ENCODE data around the gene SLIT3.

The SLIT3 gene

DNA sequence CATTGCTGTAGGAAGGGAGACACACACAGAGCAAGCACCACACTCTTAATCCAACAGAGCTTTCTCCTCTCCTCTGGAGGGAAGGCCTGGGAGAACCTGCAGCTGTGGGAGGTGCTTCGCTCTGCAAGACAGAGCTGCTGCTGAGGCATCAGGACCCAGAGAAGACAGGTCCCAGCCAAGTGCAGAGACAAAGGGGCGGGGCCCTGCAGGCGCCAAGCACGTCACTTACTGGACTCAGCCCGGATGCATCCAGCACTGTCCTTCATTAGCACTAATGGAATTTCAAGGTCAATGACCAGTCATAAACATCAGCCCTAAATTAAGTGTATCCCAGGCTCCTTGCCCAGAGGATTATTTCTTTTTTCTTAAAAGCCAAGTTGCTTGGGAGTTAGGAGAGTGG lies 384.7 kb downstream of the SLIT3 start:
- DNase-seq, result no peak

GRCh38 chr5:168914491-168914890 lies 386.4 kb downstream of the SLIT3 start:
- DNase-seq, result no peak

DNA sequence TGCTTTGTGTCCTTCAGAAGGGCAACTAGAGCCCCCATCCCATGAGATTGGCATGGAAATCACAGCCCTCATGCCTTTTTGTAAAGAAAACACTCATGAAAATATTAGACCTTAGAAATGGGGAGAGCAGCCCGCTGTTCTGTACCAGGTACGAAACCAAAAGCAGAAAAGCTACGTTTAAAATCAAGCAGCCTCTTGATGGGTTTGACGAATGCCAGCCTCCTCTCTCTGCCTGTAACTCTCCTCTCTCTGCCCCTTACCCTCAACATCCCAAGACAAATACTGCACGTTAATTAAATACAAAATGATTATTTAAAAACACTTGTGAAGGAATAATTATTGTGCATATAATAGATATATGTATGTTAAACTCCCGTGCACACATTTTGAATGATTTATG lies 390.1 kb downstream of the SLIT3 start:
- no peak for DNase-seq

DNA sequence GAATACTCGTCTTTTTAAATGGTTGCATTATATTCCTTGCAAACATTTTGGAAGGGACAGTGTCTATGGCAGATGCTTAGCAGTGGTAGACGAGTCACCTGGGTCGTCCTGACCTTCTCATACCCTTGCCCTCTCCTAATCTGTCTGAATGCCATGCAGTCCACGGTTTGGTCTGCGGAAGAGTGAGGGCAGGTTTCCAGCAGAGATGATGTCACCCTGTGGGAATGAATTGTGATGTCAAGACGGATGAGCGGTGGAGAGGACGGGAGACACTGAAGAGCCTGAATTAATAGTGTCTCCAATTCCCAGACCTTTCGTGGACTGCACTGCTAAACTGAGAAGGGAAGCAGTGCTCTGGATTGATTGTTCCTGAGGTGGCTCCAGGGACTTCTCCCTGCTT lies 392.7 kb downstream of the SLIT3 start:
- DNase-seq, result no peak

GRCh38 chr5:168903061-168903460 lies 397.9 kb downstream of the SLIT3 start:
- no peak for DNase-seq

DNA sequence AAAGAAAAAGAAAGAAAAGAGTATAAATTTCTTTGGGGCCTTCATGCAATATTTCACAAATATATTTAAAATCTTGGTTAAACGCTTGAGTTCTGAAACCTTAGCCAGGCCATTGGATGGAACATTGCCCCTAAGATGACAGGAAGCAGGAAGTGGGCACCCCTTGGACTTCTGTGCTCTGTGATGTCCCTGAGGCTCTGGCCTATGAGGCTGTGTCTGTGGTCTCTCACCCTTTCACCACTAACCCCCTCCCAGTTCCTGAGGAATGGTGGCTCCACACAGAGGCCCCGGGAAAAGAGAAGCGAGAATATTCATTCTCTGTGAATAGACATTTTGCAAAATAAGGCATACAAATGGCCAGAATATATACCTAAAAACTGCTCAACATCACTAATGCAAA lies 401.3 kb downstream of the SLIT3 start:
- DNase-seq, result no peak

DNA sequence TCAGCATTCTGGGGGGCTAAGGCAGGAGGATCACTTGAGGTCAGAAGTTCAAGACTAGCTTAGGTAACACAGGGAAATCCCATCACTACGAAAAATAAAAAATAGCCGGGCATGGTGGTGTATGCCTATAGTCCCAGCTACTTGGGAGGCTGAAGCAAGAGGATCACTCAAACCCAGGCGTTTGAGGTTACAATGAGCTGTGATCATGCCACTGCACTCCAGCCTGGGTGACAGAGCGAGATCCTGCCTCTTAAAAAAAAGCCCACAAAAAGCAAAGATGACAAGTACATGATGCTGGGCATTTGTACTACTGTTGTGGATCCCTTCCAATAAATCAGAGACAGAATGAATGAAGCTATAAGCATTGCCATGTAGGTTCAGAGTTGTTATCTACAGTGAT lies 401.7 kb downstream of the SLIT3 start:
- DNase-seq, result no peak

DNA sequence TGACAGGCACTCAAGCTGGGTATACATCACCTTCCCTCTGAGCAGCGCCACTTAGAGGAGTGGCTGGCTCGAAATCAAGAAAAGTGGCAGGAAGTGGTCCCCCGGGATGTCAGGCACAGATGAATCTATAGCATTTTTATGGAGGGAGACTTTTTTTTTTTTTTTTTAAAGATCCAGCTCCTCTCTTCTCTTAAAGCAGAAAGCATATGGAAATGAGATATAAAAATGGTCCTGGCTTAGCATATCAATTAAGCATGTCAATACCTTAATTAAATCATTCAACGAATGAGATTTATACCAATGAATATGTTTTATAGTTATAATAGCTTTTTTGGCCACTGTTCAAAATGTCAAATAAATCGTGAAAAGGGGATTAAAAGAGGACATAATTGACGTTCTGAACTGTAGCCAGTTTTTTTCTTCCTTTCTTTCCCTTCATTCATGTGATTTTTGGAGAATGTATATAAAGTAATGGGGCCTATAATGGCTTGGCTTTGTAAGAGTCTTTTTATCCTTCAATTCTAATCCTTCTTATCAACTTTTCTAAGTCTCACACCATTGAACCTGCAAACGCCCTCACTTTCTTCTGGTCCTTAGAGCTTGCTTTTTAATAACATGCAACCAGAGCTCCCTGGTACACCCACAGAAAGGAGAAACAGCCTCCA lies 402.6 kb downstream of the SLIT3 start:
- DNase-seq, result no peak

- no peak for DNase-seq
Measured at GRCh38 chr5:168897387-168898122, 403.4 kb downstream of the SLIT3 start.

DNA sequence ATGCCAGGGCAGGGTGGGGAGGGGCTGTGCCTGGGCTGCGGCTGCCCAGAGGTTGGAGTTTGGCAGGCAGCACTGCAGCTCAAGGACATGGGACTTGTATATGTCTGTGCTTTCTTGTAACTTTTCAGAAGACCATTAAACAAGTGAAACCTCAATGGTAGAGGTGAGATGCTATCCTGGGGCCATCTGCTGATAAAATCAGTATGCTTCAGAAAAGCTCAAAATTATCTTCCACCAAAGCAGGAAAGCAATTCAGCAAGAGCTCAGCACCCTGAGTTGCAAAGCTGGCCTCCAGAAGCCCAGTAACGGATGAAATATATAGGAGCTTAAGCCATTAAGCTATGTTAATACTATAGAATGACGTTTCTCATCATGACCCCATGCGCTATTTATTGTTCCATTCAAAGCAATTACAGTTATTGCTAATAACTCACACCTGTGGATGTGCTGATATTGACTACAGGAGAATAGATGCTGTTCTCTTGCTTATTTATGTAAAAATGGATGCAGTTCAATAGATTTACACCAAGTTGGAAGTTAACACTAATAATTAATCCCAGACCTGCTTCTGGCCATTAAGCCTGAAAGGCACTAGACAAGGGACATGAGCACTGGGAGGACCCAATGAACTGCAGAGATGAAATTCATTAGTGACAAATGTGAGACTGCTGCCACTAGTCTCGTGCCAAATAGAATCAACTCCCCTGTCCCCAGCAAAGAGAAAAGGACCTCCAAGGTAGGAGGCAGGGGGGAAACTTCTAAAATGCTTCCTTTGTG lies 405.5 kb downstream of the SLIT3 start:
- DNase-seq, result no peak

- DNase-seq, result no peak
Measured at GRCh38 chr5:168893283-168893682, 407.7 kb downstream of the SLIT3 start.

GRCh38 chr5:168892618-168893186 lies 408.2 kb downstream of the SLIT3 start:
- no peak for DNase-seq

DNA sequence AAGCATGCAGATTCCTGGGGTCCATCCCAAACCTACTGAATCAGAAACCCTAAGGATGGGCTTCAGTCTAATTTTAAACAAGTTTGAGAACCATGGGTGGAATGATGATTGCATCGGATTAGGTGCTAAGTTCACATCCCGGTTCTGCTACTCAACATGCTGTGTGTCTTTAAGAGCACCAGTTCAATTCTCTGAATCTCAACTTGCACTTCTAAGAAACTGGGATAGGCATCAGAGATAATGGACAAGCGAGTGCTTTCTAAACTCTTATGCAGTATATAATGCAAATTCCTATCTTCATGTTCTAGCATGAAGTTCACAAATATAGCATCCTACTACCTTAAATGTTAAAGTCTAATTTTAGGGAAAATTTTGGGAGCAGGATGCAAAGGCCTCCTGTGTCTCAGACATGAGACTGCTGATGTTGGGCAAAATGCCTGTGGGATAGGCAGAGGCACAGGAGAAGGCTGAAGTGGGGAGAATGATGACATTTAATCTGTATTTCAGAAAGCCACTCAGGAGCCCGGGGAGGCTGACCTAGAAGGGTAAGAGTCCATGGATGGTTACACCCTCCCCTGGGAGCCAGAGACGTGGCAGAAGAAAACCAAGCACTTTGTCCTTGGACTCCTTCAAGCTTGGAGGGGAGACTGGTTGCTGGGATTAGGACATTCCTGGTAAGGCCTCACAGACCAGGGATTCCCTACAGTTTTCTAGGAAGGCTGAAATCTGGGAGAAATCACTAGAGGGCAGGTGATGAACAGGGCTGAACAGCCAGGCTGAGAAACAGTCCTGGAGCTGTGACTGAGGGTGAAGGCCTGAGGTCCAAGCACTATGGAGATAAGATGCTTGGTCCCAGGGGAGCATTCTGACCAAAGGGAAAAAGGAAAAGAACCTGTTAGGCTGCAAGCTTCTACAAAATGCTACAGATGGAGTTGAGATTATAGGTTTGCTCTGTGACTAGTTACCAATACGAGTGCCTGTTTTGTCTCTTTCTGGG lies 409.8 kb downstream of the SLIT3 start:
- no peak for DNase-seq

- DNase-seq, result no peak
Measured at GRCh38 chr5:168889039-168889438, 411.9 kb downstream of the SLIT3 start.

DNA sequence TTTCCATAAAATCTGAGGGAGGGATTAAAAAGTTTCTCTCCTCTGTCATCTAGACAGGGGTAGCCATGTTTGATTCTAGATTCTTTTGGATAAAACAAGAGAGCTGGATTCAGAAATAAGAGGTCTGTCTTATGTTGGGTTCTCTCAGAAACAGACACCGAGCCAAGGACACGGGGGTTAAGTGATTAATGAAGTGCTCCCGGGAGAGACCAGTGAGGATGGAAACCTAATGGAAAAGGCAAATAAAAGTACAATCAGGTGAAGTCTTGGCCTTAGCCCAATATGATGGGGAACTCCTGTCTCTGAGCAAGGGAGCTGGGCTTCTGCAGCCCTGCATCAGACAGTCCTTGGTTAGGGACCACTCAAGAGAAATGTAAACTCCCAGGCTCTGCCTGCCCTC lies 413.0 kb downstream of the SLIT3 start:
- no peak for DNase-seq

DNA sequence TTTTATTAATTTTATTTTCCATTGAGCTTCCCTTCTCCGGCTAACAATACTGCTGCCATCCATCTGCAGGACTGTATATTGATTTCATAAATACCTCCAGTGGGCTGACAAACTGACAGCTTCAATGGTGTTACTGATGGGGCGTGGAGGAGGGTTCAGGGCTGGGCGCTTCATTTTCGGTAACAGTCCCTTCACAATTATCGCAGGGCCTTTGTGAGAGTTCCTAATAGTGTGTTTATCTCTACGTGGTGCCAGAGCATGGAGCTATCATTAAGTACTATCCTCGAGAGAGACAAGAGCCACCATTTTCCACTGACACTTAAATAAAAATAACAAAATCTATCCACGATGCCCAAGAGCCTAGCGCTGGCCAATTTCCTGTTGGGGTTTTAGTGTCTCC lies 414.8 kb downstream of the SLIT3 start:
- no peak for DNase-seq

DNA sequence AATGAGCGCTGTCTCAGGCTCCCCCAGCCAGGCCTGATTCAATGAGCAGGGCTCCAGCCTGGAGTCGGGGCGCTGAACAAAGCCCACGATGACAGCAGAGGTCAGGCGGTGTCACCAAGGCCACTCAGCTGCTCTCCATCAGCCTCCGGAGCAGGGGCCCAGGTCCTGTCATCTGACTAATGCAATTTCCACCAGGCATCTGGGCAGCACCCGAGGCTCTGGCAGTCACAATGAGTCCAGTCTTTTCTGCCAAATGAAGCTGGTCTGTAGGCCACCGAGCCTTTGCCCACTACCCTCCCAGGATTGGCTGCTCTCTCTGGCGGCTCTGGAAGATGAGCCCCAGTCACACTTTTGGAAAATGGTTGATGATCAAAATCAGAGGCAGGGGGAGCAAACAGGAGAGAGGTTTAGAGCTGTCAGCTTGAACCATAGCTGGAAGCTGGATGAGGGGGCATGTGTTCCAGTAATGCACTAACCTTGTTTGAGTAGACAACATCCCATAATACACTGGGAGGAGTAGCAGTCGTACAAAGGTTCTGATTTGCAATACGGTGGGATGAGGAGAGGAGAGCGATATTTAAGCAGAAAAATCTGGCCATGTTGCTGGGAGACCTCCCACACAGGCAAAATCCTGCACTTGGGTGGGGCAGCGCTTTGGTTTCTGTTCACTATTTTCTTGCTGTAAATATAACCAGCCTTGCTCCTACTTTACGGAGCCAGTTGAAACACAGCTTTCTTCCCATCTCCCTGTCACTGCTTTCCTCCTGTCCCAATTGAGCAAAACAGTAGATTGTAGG lies 415.4 kb downstream of the SLIT3 start:
- no peak for DNase-seq

DNA sequence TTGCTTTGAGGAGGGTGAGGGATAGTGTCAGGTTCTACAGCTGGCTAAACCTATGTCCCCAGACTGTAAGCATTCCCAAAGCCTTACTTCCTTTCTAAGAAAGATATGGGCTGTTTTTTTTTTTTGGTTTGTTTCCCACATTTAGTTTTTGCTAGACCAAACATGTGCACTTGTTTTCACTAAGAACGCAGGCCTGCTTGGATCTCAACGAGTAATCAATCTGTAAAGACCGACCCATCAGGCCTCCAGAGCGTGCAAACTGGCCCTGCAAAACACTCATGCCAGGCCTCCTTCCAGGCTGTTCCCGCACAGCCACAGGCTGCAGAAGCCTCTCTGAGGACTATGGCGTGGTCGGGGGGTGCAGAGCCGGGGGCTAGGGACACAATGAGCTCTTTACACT lies 416.9 kb downstream of the SLIT3 start:
- no peak for DNase-seq

GRCh38 chr5:168883281-168883741 lies 417.6 kb downstream of the SLIT3 start:
- DNase-seq, result no peak

- no peak for DNase-seq
Measured at GRCh38 chr5:168882283-168882682, 418.7 kb downstream of the SLIT3 start.

DNA sequence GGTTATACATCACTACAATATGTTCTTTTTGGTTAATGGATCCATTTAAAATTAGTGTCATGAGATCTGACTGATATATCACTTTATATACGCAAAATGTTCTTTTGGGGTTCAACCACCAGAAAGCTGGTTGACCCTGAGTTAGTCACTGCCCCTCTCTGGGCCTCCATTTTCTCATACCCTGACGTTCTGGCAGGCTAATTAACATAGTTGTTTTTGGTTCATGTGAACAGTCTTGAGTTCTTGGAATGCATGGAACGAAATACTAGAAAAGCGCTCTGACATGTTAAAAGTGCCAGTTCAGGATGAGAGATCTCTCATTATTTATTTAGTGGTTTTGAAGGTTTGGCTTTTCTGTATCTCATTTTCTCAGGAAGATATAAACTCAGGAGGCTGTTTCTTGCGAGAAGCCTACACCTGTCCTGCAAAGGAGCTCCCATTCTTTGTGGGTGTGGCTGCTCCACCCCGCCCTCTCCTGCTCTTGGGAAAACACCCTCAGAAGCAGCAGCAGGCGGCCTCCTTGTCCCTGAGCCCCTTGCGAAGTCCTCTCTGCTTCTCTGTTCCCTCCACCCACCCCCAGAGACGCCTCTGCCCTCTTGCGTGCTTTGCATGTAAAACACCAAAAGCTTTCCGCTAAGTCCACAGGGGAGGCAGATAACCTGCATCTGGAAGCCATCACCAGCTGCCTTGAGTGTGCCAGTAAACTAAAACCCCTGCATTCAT lies 419.4 kb downstream of the SLIT3 start:
- peak; percentile 11 to 49 for DNase-seq
